Sciatic nerve (tissue), 2 donors: Measurements from ENCODE around the gene SPDYE6. TPM values are rescaled to one million over a fixed set of nuclear protein-coding genes. Genes with fewer than 3 reads are reported as not detected.
"Not testable (repeated sequence)": the region's sequence is repeated elsewhere in the genome, so short reads cannot be mapped to it uniquely, and the experiment has no call there.

Experiments
- ATAC-seq: fragments of 200-7000 bp; cut with Tn5 transposase; one replicate; pipeline ENCODE4 v1.9.1; 2020; ENCODE audit warnings: mild to moderate bottlenecking, moderate library complexity
- DNase-seq: peaks from one replicate; pipeline ENCODE4 v3.0.0-alpha.2; 2020; ENCODE audit warnings: low spot score
- intact Hi-C: fragments of 100-400 bp; cut with DNase I; formaldehyde crosslinking; loops from one replicate; pipeline ENCODE4 v1.14.2; 2022
- total RNA-seq: library from RNA; stranded (reverse); fragmentation: NEBNext Ultra II Directional; extraction: Animal tissue kit (Norgen Biotek cat#: 25700); gene quantifications from one replicate; pipeline ENCODE4 v1.2.1, GENCODE V29; 2021
- donor health status: DM: no; HTN: no; CAD: no.
- donor health status: DM: no; HTN: no; CAD: no.

The SPDYE6 gene, protein sequence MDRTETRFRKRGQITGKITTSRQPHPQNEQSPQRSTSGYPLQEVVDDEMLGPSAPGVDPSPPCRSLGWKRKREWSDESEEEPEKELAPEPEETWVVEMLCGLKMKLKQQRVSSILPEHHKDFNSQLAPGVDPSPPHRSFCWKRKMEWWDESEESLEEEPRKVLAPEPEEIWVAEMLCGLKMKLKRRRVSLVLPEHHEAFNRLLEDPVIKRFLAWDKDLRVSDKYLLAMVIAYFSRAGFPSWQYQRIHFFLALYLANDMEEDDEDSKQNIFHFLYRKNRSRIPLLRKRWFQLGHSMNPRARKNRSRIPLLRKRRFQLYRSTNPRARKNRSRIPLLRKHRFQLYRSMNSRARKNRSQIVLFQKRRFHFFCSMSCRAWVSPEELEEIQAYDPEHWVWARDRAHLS
- not detected for total RNA-seq

GRCh38 chr7:102356344-102356743 lies at the start of gene SPDYE6:
Gene SPDYE6 (minus strand): TSS chr7:102356444. CDS start chr7:102356023, 421 bp downstream.
- intact Hi-C loops, DNase-seq, ATAC-seq: not testable (repeated sequence)

- not testable (repeated sequence) for DNase-seq, ATAC-seq
- intact Hi-C loops, result loop anchor here (1.0 kb wide), 1 partner anchor 37 kb away; no protein-coding TSS in a partner anchor
These were observed 48.6 kb upstream of the SPDYE6 start for GRCh38 chr7:102404862-102405188.

DNA sequence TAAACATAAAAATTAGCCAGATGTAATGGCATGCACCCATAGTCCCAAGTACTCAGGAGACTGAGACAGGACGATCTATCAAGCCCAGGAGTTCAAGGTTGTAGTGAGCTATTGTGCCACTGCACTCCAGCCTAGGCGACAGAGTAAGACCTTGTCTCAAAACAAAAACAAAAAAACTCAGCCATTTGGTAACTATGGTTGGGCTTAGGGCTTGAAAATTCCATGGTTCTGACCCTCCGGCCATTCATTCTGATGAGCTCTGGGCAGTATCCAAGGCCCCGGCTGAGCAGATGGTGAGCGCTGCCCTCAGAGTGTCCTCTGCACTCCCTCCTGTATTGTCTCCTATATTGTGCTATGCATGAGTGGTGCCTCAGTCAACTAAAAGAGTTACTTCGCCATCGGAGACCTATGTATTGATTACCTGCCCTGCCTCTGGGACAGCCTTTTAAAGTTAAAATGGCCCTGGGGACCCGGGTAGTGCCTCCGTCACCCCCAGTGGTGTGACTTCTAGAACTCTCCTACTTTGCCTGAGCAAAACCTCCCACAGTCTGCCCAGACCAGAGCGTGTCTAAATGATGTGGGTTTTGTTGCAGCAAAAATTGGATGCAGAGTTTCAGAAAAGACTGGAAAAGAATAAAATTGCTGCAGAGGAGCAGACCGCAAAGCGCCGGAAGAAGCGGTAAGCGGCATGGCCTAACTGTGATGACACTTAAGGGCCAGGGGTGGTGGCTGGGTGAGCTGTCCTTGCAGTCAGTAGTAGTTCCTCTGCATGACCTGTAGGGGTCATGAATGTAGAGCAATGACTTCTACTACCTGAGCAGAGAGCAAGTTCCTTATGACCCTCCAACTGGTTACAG lies 48.0 kb upstream of the SPDYE6 start:
- no peak for DNase-seq
- peak; percentile 76 for ATAC-seq
- intact Hi-C loops, result no loop called here

DNA sequence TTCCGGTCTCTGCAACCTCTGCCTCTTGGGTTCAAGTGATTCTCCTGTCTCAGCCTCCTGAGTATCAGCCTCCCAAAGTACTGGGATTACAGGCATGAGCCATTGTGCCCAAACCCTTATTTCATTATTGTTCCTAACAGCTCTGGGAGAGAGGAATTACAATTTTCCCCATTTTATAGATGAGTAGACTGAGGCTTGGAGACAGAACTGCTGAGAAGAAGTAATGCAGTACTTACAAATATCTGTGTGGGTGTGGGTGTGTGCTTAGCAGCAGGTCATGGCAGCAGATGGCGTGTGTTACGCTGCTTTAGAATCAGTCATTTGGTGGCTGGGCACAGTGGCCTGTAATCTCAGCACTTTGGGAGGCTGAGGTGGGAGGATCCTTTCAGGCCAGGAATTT lies 47.3 kb upstream of the SPDYE6 start:
- DNase-seq, result no peak
- no peak for ATAC-seq
- intact Hi-C loops, result no loop called here

DNA sequence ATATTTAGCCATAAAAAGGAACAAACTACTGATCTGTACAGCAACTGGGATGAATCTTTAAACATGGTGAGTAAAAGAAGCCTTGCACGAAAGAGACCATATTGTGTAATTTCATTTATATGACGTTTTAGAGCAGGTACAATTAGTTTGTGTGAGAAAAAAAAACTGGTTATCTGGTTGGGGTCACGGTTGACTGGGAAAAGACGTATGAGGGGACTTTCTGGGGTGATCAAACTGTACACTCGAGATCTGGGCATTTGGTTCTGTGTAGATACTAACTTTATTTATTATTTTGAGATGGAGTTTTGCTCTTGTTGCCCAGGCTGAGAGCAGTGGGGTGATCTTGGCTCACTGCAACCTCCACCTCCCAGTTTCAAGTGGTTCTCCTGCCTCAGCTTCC lies 44.1 kb upstream of the SPDYE6 start:
- DNase-seq, result no peak
- intact Hi-C loops, result no loop called here
- ATAC-seq, result no peak

- ATAC-seq, result no peak
- intact Hi-C loops, result no loop called here
- DNase-seq, result no peak
These were observed 42.3 kb upstream of the SPDYE6 start for GRCh38 chr7:102398543-102398942.

GRCh38 chr7:102396710-102397019 lies 40.4 kb upstream of the SPDYE6 start:
- DNase-seq (no peak), ATAC-seq (peak; percentile 7)
- intact Hi-C loops, result no loop called here

- DNase-seq (peak; percentile 83), ATAC-seq (peak; percentile 96)
- intact Hi-C loops, result no loop called here
These were observed 39.8 kb upstream of the SPDYE6 start, which contains the start of gene PRKRIP1 for GRCh38 chr7:102395873-102396709. Gene PRKRIP1 (plus strand): TSS chr7:102396363. CDS start chr7:102396412, 49 bp downstream.

GRCh38 chr7:102395592-102395872 lies 39.3 kb upstream of the SPDYE6 start:
- intact Hi-C loops, result no loop called here
- DNase-seq, result peak; percentile 49
- ATAC-seq, result peak; percentile 18

DNA sequence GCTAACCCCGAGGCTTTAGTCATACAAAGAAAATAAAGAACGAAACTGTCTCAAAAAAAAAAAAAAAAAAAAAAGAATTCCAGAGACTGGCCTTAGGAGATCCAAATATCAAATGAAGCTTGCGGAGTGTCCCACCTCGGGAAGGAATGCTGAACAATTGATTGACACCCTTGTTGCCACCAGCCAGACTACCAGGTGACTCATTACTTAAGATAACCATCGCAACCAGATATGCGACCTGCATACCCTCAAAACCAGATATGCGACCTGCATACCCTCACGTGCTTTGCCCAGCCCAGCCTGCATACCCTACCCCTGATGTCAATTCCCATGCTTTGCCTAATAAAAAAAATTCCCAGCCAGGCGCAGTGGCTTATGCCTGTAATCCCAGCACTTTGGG lies 37.2 kb upstream of the SPDYE6 start:
- no peak for ATAC-seq
- intact Hi-C loops, result loop anchor here (5.0 kb wide), 1 partner anchor 111 kb away; no protein-coding TSS in a partner anchor

GRCh38 chr7:102392330-102392729 lies 36.1 kb upstream of the SPDYE6 start:
- no peak for DNase-seq
- intact Hi-C loops, result loop anchor here (5.0 kb wide), 1 partner anchor 110 kb away; no protein-coding TSS in a partner anchor
- ATAC-seq, result no peak

More for the DNA sequence above, 37.2 kb upstream of the SPDYE6 start:
- no peak for DNase-seq

- intact Hi-C loops, result loop anchor here (5.0 kb wide), 1 partner anchor 109 kb away; no protein-coding TSS in a partner anchor
- DNase-seq, result peak; percentile 92
- peak; percentile 88 for ATAC-seq
These were observed 34.6 kb upstream of the SPDYE6 start for GRCh38 chr7:102390697-102391484.

DNA sequence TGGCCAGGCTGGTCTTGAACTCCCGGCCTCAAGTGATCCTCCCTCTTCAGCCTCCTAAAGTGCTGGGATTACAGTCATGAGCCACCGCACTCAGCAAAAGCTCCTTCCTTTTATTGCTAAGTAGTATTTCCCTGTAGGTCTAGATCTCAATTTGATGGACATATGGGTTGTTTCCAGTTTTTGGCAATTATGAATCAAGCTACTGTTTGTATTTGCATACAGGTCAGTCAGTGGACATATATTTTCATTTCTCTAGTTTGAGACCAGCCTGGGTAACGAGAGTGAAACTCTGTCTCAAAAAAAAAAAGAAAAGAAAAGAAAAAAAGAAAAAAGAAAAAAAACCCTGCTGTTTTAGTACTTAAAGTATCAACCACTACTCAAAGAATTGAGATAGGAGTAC lies 33.6 kb upstream of the SPDYE6 start:
- ATAC-seq (no peak), DNase-seq (no peak)
- intact Hi-C loops, result loop anchor here (5.0 kb wide), 1 partner anchor 108 kb away; no protein-coding TSS in a partner anchor

DNA sequence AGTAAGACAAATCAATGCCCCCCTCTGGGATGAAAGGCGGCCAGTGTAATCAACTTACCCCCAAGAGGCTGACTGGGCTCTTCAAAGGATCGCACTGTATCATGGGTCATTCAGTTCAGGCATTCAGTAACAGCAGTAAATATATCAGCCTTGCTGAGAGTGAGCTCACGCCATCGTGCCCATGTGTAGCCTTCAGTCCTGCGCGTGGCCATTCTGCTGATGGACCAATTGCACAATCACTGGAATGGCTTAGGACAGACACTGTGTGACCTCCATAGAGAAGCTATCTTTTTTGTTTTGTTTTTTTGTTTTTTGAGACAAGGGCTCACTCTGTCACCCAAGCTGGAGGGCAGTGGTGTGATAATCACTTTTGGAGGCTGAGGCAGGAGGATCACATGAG lies 30.8 kb upstream of the SPDYE6 start:
- DNase-seq, result no peak
- no peak for ATAC-seq
- intact Hi-C loops, result no loop called here

DNA sequence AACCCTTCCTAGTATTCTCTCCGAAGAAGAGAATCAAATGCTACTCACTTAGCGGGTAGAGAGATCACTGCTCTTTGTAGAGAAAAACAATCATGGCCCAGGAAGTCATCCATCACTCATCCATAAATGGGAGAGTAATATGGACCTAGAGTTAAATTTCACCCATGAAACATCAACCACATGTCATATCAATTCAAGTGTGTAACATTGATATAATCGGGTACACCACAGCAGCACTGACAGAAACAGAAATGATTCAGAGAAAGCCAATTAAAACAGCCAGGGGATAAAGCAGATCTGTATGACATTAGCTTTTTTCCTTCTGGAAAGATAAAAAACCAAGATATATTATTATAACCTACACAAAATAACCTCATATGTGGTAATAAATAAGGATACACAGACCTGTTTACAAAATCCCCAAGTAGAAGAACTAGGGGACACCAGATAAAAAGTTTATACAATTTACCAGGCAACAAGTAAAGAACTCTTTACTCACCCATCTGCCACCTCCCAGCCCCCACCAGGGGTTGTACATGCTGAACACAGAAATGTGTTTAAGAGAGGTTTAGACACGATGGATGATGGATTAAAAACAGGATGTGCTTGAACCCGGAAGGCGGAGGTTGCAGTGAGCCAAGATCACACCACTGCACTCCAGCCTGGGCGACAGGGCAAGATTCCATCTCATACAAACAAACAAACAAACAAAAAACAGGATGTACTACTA lies 25.6 kb upstream of the SPDYE6 start:
- intact Hi-C loops, ATAC-seq, DNase-seq: not testable (repeated sequence)

DNA sequence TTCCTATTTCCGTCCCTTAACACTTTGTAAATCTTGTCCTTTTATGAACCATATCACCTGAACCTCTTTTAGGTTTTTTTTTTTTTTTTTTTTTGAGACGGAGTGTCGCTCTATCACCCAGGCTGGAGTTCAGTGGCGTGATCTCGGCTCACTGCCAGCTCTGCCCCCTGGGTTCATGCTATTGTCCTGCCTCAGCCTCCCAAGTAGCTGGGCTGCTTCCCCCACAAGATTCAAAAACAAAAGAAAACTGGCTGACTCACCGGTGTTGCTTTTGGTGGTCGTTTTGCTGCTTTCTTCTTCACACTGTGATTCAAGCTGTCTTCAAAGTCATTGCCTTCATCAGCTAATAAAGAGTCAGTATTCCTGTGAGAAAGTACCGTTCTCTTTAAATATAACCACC lies 24.6 kb upstream of the SPDYE6 start:
- intact Hi-C loops, DNase-seq, ATAC-seq: not testable (repeated sequence)

DNA sequence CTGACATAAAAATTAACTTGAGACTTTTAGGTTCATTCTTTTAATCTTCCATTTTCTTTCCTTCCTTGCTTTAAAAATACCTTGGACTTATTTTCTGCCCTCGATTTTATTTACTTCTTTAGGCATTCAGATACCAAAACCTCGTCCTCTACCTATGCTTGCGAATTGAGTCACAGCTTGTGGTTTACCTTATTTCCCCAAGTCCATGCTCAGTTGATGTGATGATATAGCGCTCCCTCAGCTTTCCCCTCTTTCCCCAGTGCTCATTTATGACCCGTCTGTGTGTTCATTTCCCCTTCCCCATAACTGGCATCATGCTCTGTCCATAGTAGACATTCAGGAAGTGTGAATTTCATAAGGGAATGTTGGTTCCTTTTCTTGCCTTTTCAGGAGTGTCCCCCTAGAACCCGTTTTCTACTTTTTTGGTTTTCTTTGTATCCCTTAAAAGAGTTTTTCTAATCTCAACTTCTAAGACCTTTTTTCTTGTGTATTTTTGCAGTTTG lies 20.8 kb upstream of the SPDYE6 start:
- no peak for ATAC-seq
- intact Hi-C loops, result no loop called here
- DNase-seq, result no peak
